Measurements from ENCODE around the gene ASPSCR1. TPM values are rescaled to one million over a fixed set of nuclear protein-coding genes. Genes with fewer than 3 reads are reported as not detected.

ASPSCR1 gene
- total and polyA plus RNA-seq, 2 of the 8 experiments (the other 6 are each of a cell fraction or from before 2014, with no cell fraction given), result 33.3 to 43.7 TPM

GRCh38 chr17:81980122-81980521 is 2.7 kb downstream of the ASPSCR1 start:
- H4K5ac ChIP-seq (ENCODE audit: insufficient read length, low read depth, low read length), result no peak overlapping the region
- H2AFZ ChIP-seq (ENCODE audit: low read length), result no peak overlapping the region
- peaks cover 11% of the 10 kb centered on the region; the same call in 1 of the 2 replicates for H3K23me2 ChIP-seq (ENCODE audit: low read depth, low read length)
- no peak overlapping the region for H3K27ac ChIP-seq (ENCODE audit: low read depth, low read length)
- TF ChIP-seq E2F6 (IDR thresholded peaks at IDR 0.05) (no peak), SIX5 (IDR thresholded peaks at IDR 0.05; ENCODE audit: low read depth, low read length) (no peak), POU5F1 (IDR thresholded peaks at IDR 0.05; ENCODE audit: low read depth, low read length) (no peak), FOSL1 (IDR thresholded peaks at IDR 0.05; ENCODE audit: insufficient read depth, low read depth, low read length) (no peak), CBX5 (IDR thresholded peaks at IDR 0.05; ENCODE audit: low read depth, low read length) (no peak), TCF12 (IDR thresholded peaks at IDR 0.05; ENCODE audit: low read depth, low read length) (no peak), HDAC2 (IDR thresholded peaks at IDR 0.05; ENCODE audit: borderline replicate concordance in 1 of 2, low read depth in 2 of 2, low read length in 2 of 2) (no peak), ZNF274 (IDR thresholded peaks at IDR 0.05; ENCODE audit: borderline replicate concordance, extremely low read depth, low read length) (no peak), POLR2A (IDR thresholded peaks at IDR 0.05; ENCODE audit: control extremely low read depth in 1 of 2, low read depth in 2 of 2, low read length in 2 of 2) (no peak), TEAD4 (IDR thresholded peaks at IDR 0.05; ENCODE audit: low read depth, low read length) (no peak)
- FAIRE-seq (no peak), DNase-seq (ENCODE audit: low read depth in 1 of 2, low spot score in 2 of 2) (no peak)
- H2BK120ac ChIP-seq (replicated peaks; ENCODE audit: low read depth, low read length), result no peak overlapping the region
- no peak overlapping the region for H3K4me3 ChIP-seq (ENCODE audit: extremely low read depth in 1 of 4, insufficient read depth in 2 of 4, low read depth in 3 of 4, low read length in 4 of 4)
- H3K27me3 ChIP-seq (replicated peaks in 1 of 4; ENCODE audit: control insufficient read depth in 3 of 4, extremely low read depth in 1 of 4, insufficient read depth in 3 of 4, low read length in 3 of 4), result peaks cover 0 to 16% (median 12%) of the 10 kb centered on the region in 4 experiments; a peak in 5 of 7 replicates
- ChIA-PET CTCF (ENCODE audit: partially characterized antibody) (interaction anchor here (0.6 to 1.1 kb wide), 4 partner anchors 13 to 1720 kb away, joined by 3 to 4 read pairs (median 3); no protein-coding TSS in a partner anchor), POLR2A (ENCODE audit: partially characterized antibody) (interaction anchor here (0.5 to 5.8 kb wide), 5 partner anchors 9 to 249 kb away, joined by 3 to 40 read pairs (median 4); no protein-coding TSS in a partner anchor)
- H2BK5ac ChIP-seq (ENCODE audit: low read depth, low read length), result no peak overlapping the region
- no peak overlapping the region for H2BK12ac ChIP-seq (ENCODE audit: low read depth, low read length)
- H3K4ac ChIP-seq (replicated peaks; ENCODE audit: insufficient read length, low read depth, low read length), result no peak overlapping the region
- no peak overlapping the region for H3K56ac ChIP-seq (replicated peaks; ENCODE audit: insufficient read length, low read depth, low read length)
- peaks cover 3% of the 10 kb centered on the region; the same call in 1 of the 2 replicates for H3K79me1 ChIP-seq (ENCODE audit: low read depth, low read length)
- H2BK20ac ChIP-seq (ENCODE audit: low read length), result no peak overlapping the region
- no peak overlapping the region for H4K91ac ChIP-seq (replicated peaks; ENCODE audit: insufficient read length, low read length)
- no peak overlapping the region for H3K18ac ChIP-seq (ENCODE audit: extremely low read depth, low read length)
- H3K9ac ChIP-seq (replicated peaks in 1 of 4; ENCODE audit: extremely low read depth in 1 of 4, low read depth in 3 of 4, low read length in 3 of 4), result no peak overlapping the region
- H3K14ac ChIP-seq (ENCODE audit: insufficient read length), result no peak overlapping the region
- peaks cover 0 to 7% (median 6%) of the 10 kb centered on the region in 4 experiments; a peak in 5 of 7 replicates for H3K4me1 ChIP-seq (replicated peaks in 1 of 4; ENCODE audit: control insufficient read depth in 3 of 4, insufficient read depth in 4 of 4, low read length in 3 of 4)
- no peak overlapping the region for H4K8ac ChIP-seq (ENCODE audit: extremely low read depth, insufficient read depth, low read length)
- WGBS, 2 experiments (ENCODE audit: extremely low coverage in 1 of 2, insufficient coverage in 1 of 2, insufficient read length in 1 of 2, insufficient replicate concordance in 2 of 2, low coverage in 1 of 2, low lambda C conversion rate in 2 of 2, missing lambda C conversion rate in 1 of 2), result 89% methylated on average over 4 of the region's 4 CpGs; no CpG with 5 or more reads in 1 of the 2 experiments
- H3K23ac ChIP-seq (ENCODE audit: insufficient read length), result no peak overlapping the region
- 0 out of 4 replicates have a peak, but pooled peaks cover 0 to 4% of the 10 kb centered on the region in 2 experiments for H3K79me2 ChIP-seq (ENCODE audit: control insufficient read depth in 1 of 2, insufficient read depth in 2 of 2, low read length in 2 of 2)
- no peaks in the 10 kb centered on the region for H3K9me3 ChIP-seq (ENCODE audit: insufficient read depth in 2 of 2, low read depth in 1 of 2, low read length in 1 of 2)
- no peak overlapping the region for H2AK5ac ChIP-seq (ENCODE audit: low read depth, low read length)
- H2BK15ac ChIP-seq (ENCODE audit: low read length), result no peak overlapping the region
- no peak overlapping the region for H3K4me2 ChIP-seq (ENCODE audit: insufficient read depth in 1 of 2, low read depth in 2 of 2, low read length in 2 of 2)
- H4K20me1 ChIP-seq (replicated peaks in 1 of 2; ENCODE audit: control insufficient read depth in 1 of 2, insufficient read depth in 2 of 2, low read length in 2 of 2), result peaks cover 0 to 4% of the 10 kb centered on the region in 2 experiments
- H3K36me3 ChIP-seq (ENCODE audit: control insufficient read depth in 2 of 4, insufficient read depth in 4 of 4, low read length in 3 of 4), result peaks cover 0 to 17% (median 10%) of the 10 kb centered on the region in 4 experiments; a peak in 5 of 8 replicates
